Type B pancreatic cell (in vitro differentiated cells): Measurements from ENCODE around the gene LINGO3. TPM values are rescaled to one million over a fixed set of nuclear protein-coding genes. Genes with fewer than 3 reads are reported as not detected.
A peak's percentile ranks its signal among the peaks of the same experiment; 100 is the strongest.

ENCODE experiments used
- DNase-seq: peaks from one replicate; pipeline ENCODE4 v3.0.0; 2021; ENCODE audit warnings: mixed read lengths; ENCODE audit not compliant: unreplicated experiment; ENCODE audit errors: extremely low spot score
- H3K27ac Mint-ChIP-seq: 2 replicates; pipeline ENCODE4 v1.8.0; 2021; ENCODE audit warnings: mild to moderate bottlenecking, mixed read lengths
- H3K27me3 Mint-ChIP-seq: 2 replicates; pipeline ENCODE4 v1.8.0; 2021; ENCODE audit warnings: mixed read lengths
- H3K36me3 Mint-ChIP-seq: 2 replicates; pipeline ENCODE4 v1.8.0; 2021; ENCODE audit warnings: mixed read lengths
- H3K4me1 Mint-ChIP-seq: one replicate; pipeline ENCODE4 v1.8.0; 2021; ENCODE audit warnings: mixed read lengths; ENCODE audit not compliant: unreplicated experiment
- H3K4me3 Mint-ChIP-seq: 2 replicates; pipeline ENCODE4 v1.8.0; 2021; ENCODE audit warnings: mild to moderate bottlenecking, mixed read lengths
- H3K9me3 Mint-ChIP-seq: 2 replicates; pipeline ENCODE4 v1.8.0; 2021; ENCODE audit warnings: mixed read lengths
- CTCF ChIP-seq: fragments of 200-600 bp; sonication (generic); conservative IDR thresholded peaks from 2 replicates; pipeline ENCODE4 v1.5.0; 2021; ENCODE audit warnings: antibody characterized with exemption, mild to moderate bottlenecking
- total RNA-seq: library from RNA; stranded (reverse); gene quantifications from 2 replicates; pipeline ENCODE4 v1.2.1, GENCODE V29; 2021; ENCODE audit warnings: low replicate concordance

The LINGO3 gene
- total RNA-seq, 1 donor from 2014 or later = not detected

DNA sequence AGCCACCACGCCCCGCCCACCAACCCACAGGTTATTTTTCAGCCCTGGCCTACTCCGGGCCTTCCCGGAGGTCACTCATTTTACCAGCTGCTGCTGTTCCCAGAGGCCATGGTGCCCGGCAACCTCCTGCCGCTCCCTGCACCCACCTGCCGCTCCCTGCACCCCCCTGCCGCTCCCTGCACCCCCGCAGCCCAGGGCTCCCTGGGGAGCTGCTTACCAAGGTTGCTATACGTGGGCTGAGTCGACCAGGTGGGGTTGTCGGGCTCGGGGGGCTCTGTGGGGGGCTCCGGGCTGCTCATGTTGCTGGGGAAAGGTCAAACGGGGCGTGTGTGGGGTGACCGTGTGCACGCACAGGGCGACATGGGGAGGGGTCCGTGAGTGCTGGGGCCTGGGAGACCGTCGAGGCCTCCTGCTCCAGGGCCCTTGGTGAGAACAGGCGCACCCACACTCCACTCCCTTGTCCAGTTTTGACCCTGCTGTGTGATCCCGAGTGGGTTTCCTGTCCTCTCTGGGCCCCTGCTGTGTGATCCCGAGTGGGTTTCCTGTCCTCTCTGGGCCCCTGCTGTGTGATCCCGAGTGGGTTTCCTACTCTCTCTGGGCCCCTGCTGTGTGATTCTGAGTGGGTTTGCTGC, 27.2 kb downstream of the LINGO3 start:
- Mint-ChIP-seq H3K36me3 (no peaks in the 10 kb centered on the region), H3K9me3 (no peaks in the 10 kb centered on the region), H3K4me3 (no peak overlapping the region), H3K27me3 (peaks cover 28% of the 10 kb centered on the region), H3K4me1 (peaks cover 5% of the 10 kb centered on the region), H3K27ac (no peak overlapping the region)
- no peak for DNase-seq
- no peak for TF ChIP-seq CTCF

DNA sequence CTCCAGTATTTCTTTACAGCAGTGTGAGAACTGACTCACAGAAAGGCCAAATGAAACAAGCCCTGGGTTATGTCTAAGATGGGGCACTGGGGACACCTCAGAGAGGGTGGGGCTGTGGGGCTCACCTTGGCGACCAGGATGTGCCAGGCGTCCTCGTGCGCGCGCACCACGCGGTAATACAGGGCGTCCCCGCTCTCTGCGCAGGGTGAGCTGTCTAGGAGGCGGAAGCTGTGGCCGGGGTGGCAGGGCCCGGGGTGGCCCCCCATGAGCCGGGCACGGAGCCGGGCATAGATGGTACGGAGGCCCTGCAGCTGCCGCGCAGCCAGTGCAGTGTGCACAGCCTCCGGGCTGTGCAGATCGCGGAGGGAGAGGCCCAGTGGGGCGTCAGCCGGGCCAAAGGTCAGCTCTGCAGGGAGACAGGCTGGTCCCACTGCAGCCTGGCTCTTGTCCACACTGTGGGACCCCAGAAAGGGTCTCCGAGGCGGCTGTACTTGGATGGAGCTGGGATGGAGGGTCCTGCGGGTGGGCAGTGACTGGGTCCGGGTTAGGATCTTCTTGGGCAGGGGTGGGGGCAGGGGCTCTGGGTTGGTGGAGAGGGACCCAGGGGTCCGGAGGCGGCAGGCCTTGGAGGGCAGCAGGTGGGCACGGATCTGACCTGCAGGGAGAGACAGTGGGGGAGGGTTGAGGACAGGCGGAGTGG, 29.3 kb downstream of the LINGO3 start:
- peaks cover 15% of the 10 kb centered on the region for H3K27me3 Mint-ChIP-seq
- no peaks in the 10 kb centered on the region for H3K9me3 Mint-ChIP-seq
- DNase-seq = no peak
- no peak overlapping the region for H3K27ac Mint-ChIP-seq
- no peak for TF ChIP-seq CTCF
- H3K4me3 Mint-ChIP-seq = no peak overlapping the region
- peaks cover 17% of the 10 kb centered on the region for H3K4me1 Mint-ChIP-seq
- H3K36me3 Mint-ChIP-seq = peaks cover 11% of the 10 kb centered on the region

GRCh38 chr19:2277138-2277537, 30.8 kb downstream of the LINGO3 start:
- H3K36me3 Mint-ChIP-seq = peaks cover 11% of the 10 kb centered on the region
- H3K4me1 Mint-ChIP-seq = peaks cover 12% of the 10 kb centered on the region
- H3K4me3 Mint-ChIP-seq = peak overlapping the region; percentile 25
- H3K27me3 Mint-ChIP-seq = peaks cover 6% of the 10 kb centered on the region
- TF ChIP-seq CTCF = no peak
- H3K9me3 Mint-ChIP-seq = no peaks in the 10 kb centered on the region
- H3K27ac Mint-ChIP-seq = peak overlapping the region; percentile 55
- no peak for DNase-seq

- H3K9me3 Mint-ChIP-seq = no peaks in the 10 kb centered on the region
- H3K4me1 Mint-ChIP-seq = peaks cover 16% of the 10 kb centered on the region
- no peak overlapping the region for H3K27ac Mint-ChIP-seq
- H3K27me3 Mint-ChIP-seq = no peaks in the 10 kb centered on the region
- H3K36me3 Mint-ChIP-seq = peaks cover 14% of the 10 kb centered on the region
- TF ChIP-seq CTCF = no peak
- no peak overlapping the region for H3K4me3 Mint-ChIP-seq
- DNase-seq = no peak
Observed at GRCh38 chr19:2276429-2276986, 31.4 kb downstream of the LINGO3 start.

DNA sequence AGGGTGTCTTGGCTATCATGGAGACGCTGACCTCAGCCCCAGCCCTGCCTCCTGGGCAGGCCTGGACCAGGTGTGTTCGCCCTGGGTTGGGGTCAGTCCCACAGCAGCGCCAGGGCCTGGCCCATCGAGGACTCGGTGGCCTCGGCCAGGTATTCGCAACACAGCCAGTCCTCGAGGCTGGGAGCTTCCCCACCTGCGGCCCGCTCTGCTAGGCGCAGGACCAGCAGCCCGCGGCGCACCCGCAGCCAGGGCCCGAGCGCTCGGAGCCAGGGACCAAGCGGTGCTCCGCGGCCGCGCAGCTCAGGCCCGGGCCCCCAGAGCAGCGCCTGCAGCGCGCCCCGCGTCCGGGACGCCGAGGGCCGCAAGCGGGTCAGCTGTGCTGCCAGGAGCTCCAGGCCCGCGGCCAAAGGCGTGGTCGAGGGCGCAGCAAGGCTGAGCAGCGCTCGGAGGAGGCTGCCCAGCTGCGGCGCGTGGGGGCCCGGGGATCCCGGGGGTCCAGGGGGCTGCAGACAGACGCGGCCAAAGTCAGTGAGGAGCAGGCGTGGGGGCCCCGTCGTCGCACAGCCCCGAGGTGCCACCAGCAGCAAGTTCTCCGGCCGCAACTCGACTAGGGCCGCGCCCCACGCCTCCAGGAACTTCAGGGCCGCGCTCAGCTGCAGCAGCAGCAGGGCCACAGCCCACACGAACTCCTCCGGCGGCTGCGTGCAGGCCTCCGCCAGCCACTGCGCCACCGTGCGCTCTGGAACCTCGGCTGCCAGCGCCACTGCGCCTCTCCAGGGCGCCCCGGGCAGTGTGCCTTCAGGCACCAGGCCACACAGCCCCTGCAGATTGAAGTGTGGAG, 32.1 kb downstream of the LINGO3 start:
- no peak overlapping the region for H3K4me3 Mint-ChIP-seq
- no peak for TF ChIP-seq CTCF
- H3K36me3 Mint-ChIP-seq = peaks cover 15% of the 10 kb centered on the region
- H3K27me3 Mint-ChIP-seq = no peaks in the 10 kb centered on the region
- no peak overlapping the region for H3K27ac Mint-ChIP-seq
- H3K9me3 Mint-ChIP-seq = no peaks in the 10 kb centered on the region
- no peak for DNase-seq
- peaks cover 17% of the 10 kb centered on the region for H3K4me1 Mint-ChIP-seq
